ENCODE measurements around the gene ELOA. TPM values are rescaled to one million over a fixed set of nuclear protein-coding genes. Genes with fewer than 3 reads are reported as not detected.
"Not testable (repeated sequence)": the region's sequence is repeated elsewhere in the genome, so short reads cannot be mapped to it uniquely, and the experiment has no call there.

Gene ELOA
- total RNA-seq, 5 donors from 2014 or later (not counting 1 experiment from before 2014, with no cell fraction given), result 26.0 to 32.8 (median 27.6) TPM

- peaks cover 0 to 34% of the 10 kb centered on the region in 2 donors for H3K36me3 ChIP-seq (ENCODE audit: control insufficient read depth in 2 of 2, extremely low read depth in 1 of 2, insufficient read depth in 1 of 2, low read length in 1 of 2)
- H3K4me3 Mint-ChIP-seq, result not testable (repeated sequence)
Measured at GRCh38 chr1:23794732-23795182, 51.5 kb downstream of the ELOA start.

GRCh38 chr1:23795676-23796465 lies 52.6 kb downstream of the ELOA start:
- DNase-seq (no peak), ATAC-seq (replicated peaks in 1 of 4) (no peak)
- no peak overlapping the region for H3K4me3 ChIP-seq (ENCODE audit: control insufficient read depth in 1 of 2, extremely low read depth in 1 of 2, low read length in 1 of 2)
- Mint-ChIP-seq H3K27ac (no peak overlapping the region), H3K4me3 (no peak overlapping the region), H3K27me3 (no peaks in the 10 kb centered on the region), H3K36me3 (peaks cover 3% of the 10 kb centered on the region), H3K9me3 (no peaks in the 10 kb centered on the region), H3K4me1 (peaks cover 25 to 35% (median 28%) of the 10 kb centered on the region in 3 donors)
- no peak overlapping the region for H3K27ac ChIP-seq (ENCODE audit: low read length)
- H3K27me3 ChIP-seq (replicated peaks in 1 of 2; ENCODE audit: control insufficient read depth in 2 of 2, extremely low read depth in 1 of 2, insufficient read depth in 2 of 2, low read length in 1 of 2), result no peaks in the 10 kb centered on the region
- peaks cover 4 to 41% of the 10 kb centered on the region in 2 experiments for H3K4me1 ChIP-seq (ENCODE audit: control insufficient read depth in 1 of 2, extremely low read depth in 1 of 2, insufficient read depth in 2 of 2, low read length in 2 of 2)
- H3K36me3 ChIP-seq (ENCODE audit: control insufficient read depth in 2 of 2, extremely low read depth in 1 of 2, insufficient read depth in 1 of 2, low read length in 1 of 2), result peaks cover 0 to 34% of the 10 kb centered on the region in 2 donors
- ChIA-PET CTCF (interaction anchor here in 1 of 2 donors (0.6 kb wide), 1 partner anchor 20 kb away, joined by 5 read pairs; no protein-coding TSS in a partner anchor), POLR2A (interaction anchor here in 1 of 2 donors (0.6 to 0.9 kb wide), 2 partner anchors 17 to 1758 kb away, joined by 4 to 5 read pairs; no protein-coding TSS in a partner anchor)
- no peaks in the 10 kb centered on the region for H3K9me3 ChIP-seq
- 93% methylated on average over 14 of the region's 16 CpGs for WGBS (ENCODE audit: insufficient coverage)

More at GRCh38 chr1:23794732-23795182, 51.5 kb downstream of the ELOA start:
- ATAC-seq (replicated peaks in 1 of 4); H3K36me3 Mint-ChIP-seq; H3K27me3 ChIP-seq (replicated peaks in 1 of 2; ENCODE audit: control insufficient read depth in 2 of 2, extremely low read depth in 1 of 2, insufficient read depth in 2 of 2, low read length in 1 of 2); H3K9me3 ChIP-seq; H3K9me3 Mint-ChIP-seq; H3K4me3 ChIP-seq (ENCODE audit: control insufficient read depth in 1 of 2, extremely low read depth in 1 of 2, low read length in 1 of 2); POLR2A ChIA-PET; DNase-seq; H3K27ac Mint-ChIP-seq; H3K27me3 Mint-ChIP-seq; H3K27ac ChIP-seq (ENCODE audit: low read length): not testable (repeated sequence)
- CTCF ChIA-PET, result interaction anchor here in 1 of 2 donors (0.6 kb wide), 1 partner anchor 28 kb away, joined by 3 read pairs; no protein-coding TSS in a partner anchor
- H3K4me1 Mint-ChIP-seq, result peaks cover 32 to 38% (median 33%) of the 10 kb centered on the region in 3 donors
- peaks cover 4 to 44% of the 10 kb centered on the region in 2 experiments for H3K4me1 ChIP-seq (ENCODE audit: control insufficient read depth in 1 of 2, extremely low read depth in 1 of 2, insufficient read depth in 2 of 2, low read length in 2 of 2)
- 83% methylated on average over 1 of the region's 9 CpGs for WGBS (ENCODE audit: insufficient coverage)

- Mint-ChIP-seq H3K27me3 (no peaks in the 10 kb centered on the region), H3K4me1 (peaks cover 22 to 33% (median 28%) of the 10 kb centered on the region in 3 donors), H3K4me3 (no peak overlapping the region), H3K9me3 (no peaks in the 10 kb centered on the region), H3K27ac (no peak overlapping the region), H3K36me3 (peaks cover 3% of the 10 kb centered on the region)
- peaks cover 0 to 34% of the 10 kb centered on the region in 2 donors for H3K36me3 ChIP-seq (ENCODE audit: control insufficient read depth in 2 of 2, extremely low read depth in 1 of 2, insufficient read depth in 1 of 2, low read length in 1 of 2)
- no peak for ATAC-seq (replicated peaks in 1 of 4)
- no peaks in the 10 kb centered on the region for H3K27me3 ChIP-seq (replicated peaks in 1 of 2; ENCODE audit: control insufficient read depth in 2 of 2, extremely low read depth in 1 of 2, insufficient read depth in 2 of 2, low read length in 1 of 2)
- WGBS (ENCODE audit: insufficient coverage), result 92% methylated on average over 9 of the region's 17 CpGs
- no peak overlapping the region for H3K4me3 ChIP-seq (ENCODE audit: control insufficient read depth in 1 of 2, extremely low read depth in 1 of 2, low read length in 1 of 2)
- ChIA-PET CTCF (no interaction called here), POLR2A (interaction anchor here in 1 of 2 donors (0.6 to 0.9 kb wide), 2 partner anchors 17 to 1757 kb away, joined by 4 to 5 read pairs; no protein-coding TSS in a partner anchor)
- DNase-seq, result no peak
- H3K9me3 ChIP-seq, result no peaks in the 10 kb centered on the region
- H3K27ac ChIP-seq (ENCODE audit: low read length), result no peak overlapping the region
- peaks cover 6 to 45% of the 10 kb centered on the region in 2 experiments for H3K4me1 ChIP-seq (ENCODE audit: control insufficient read depth in 1 of 2, extremely low read depth in 1 of 2, insufficient read depth in 2 of 2, low read length in 2 of 2)
Measured at GRCh38 chr1:23796466-23797271, 53.4 kb downstream of the ELOA start.

GRCh38 chr1:23797478-23798448 lies 54.5 kb downstream of the ELOA start:
- Histone ChIP-seq H3K9me3 (no peaks in the 10 kb centered on the region), H3K4me3 (ENCODE audit: control insufficient read depth in 1 of 2, extremely low read depth in 1 of 2, low read length in 1 of 2) (no peak overlapping the region), H3K27ac (ENCODE audit: low read length) (no peak overlapping the region), H3K27me3 (replicated peaks in 1 of 2; ENCODE audit: control insufficient read depth in 2 of 2, extremely low read depth in 1 of 2, insufficient read depth in 2 of 2, low read length in 1 of 2) (no peaks in the 10 kb centered on the region), H3K4me1 (ENCODE audit: control insufficient read depth in 1 of 2, extremely low read depth in 1 of 2, insufficient read depth in 2 of 2, low read length in 2 of 2) (peaks cover 5 to 40% of the 10 kb centered on the region in 2 experiments), H3K36me3 (ENCODE audit: control insufficient read depth in 2 of 2, extremely low read depth in 1 of 2, insufficient read depth in 1 of 2, low read length in 1 of 2) (peaks cover 6 to 29% of the 10 kb centered on the region in 2 donors)
- ATAC-seq (replicated peaks in 1 of 4), result no peak
- H3K27me3 Mint-ChIP-seq, result no peaks in the 10 kb centered on the region
- peaks cover 3% of the 10 kb centered on the region for H3K36me3 Mint-ChIP-seq
- POLR2A ChIA-PET, result no interaction called here
- H3K9me3 Mint-ChIP-seq, result no peaks in the 10 kb centered on the region
- peaks cover 17 to 29% (median 20%) of the 10 kb centered on the region in 3 donors for H3K4me1 Mint-ChIP-seq
- 95% methylated on average over 15 of the region's 20 CpGs for WGBS (ENCODE audit: insufficient coverage)
- CTCF ChIA-PET, result interaction anchor here in 1 of 2 donors (1.0 kb wide), 1 partner anchor 26 kb away, joined by 5 read pairs; no protein-coding TSS in a partner anchor
- H3K4me3 Mint-ChIP-seq, result peak overlapping the region in 1 of 3 donors; percentile 13
- H3K27ac Mint-ChIP-seq, result peak overlapping the region in 1 of 2 donors; percentile 16
- DNase-seq, result no peak

- no peak overlapping the region for H3K4me3 ChIP-seq (ENCODE audit: control insufficient read depth in 1 of 2, extremely low read depth in 1 of 2, low read length in 1 of 2)
- H3K4me1 ChIP-seq (ENCODE audit: control insufficient read depth in 1 of 2, extremely low read depth in 1 of 2, insufficient read depth in 2 of 2, low read length in 2 of 2), result peaks cover 4 to 31% of the 10 kb centered on the region in 2 experiments
- H3K36me3 Mint-ChIP-seq, result peaks cover 3% of the 10 kb centered on the region
- CTCF ChIA-PET, result interaction anchor here in 1 of 2 donors (1.0 kb wide), 1 partner anchor 27 kb away, joined by 5 read pairs; no protein-coding TSS in a partner anchor
- no peaks in the 10 kb centered on the region for H3K9me3 ChIP-seq
- H3K4me3 Mint-ChIP-seq, result peak overlapping the region; percentile 28 to 87 (median 82)
- 93% methylated on average over 12 of the region's 12 CpGs for WGBS (ENCODE audit: insufficient coverage)
- no peaks in the 10 kb centered on the region for H3K9me3 Mint-ChIP-seq
- POLR2A ChIA-PET, result interaction anchor here in 1 of 2 donors (1.2 kb wide), 1 partner anchor 20 kb away, joined by 6 read pairs; the partner anchor contains the start of gene PITHD1
- H3K27me3 Mint-ChIP-seq, result no peaks in the 10 kb centered on the region
- H3K4me1 Mint-ChIP-seq, result peaks cover 14 to 24% (median 16%) of the 10 kb centered on the region in 3 donors
- H3K36me3 ChIP-seq (ENCODE audit: control insufficient read depth in 2 of 2, extremely low read depth in 1 of 2, insufficient read depth in 1 of 2, low read length in 1 of 2), result peaks cover 6 to 20% of the 10 kb centered on the region in 2 donors
- peak overlapping the region in 1 of 2 donors; percentile 16 for H3K27ac Mint-ChIP-seq
- H3K27ac ChIP-seq (ENCODE audit: low read length), result no peak overlapping the region
- DNase-seq (no peak), ATAC-seq (replicated peaks in 1 of 4) (no peak)
- no peaks in the 10 kb centered on the region for H3K27me3 ChIP-seq (replicated peaks in 1 of 2; ENCODE audit: control insufficient read depth in 2 of 2, extremely low read depth in 1 of 2, insufficient read depth in 2 of 2, low read length in 1 of 2)
Measured at GRCh38 chr1:23798662-23799142, 55.4 kb downstream of the ELOA start.

Measured in T-cell (primary cell).